Adrenal gland (tissue), 5 donors: ENCODE measurements around the gene USP7.

Experiments used
- CTCF ChIP-seq, 6 experiments: fragments of 450-650 bp in 4 of 6; fragments of 200-600 bp in 2 of 6; sonication (generic) in 1 of 6; IDR thresholded peaks; 1 replicate in 5 of 6; 2 replicates in 1 of 6; pipeline versions ENCODE4 v1.5.1 to v1.8.0; 2016 to 2021; ENCODE audit warnings: antibody characterized with exemption in 6 of 6, mild to moderate bottlenecking in 2 of 6, moderate library complexity in 1 of 6
- POLR2A ChIP-seq, 2 donors: fragments of 450-650 bp; IDR thresholded peaks; one replicate each; pipeline ENCODE4 v1.6.1; 2017; ENCODE audit warnings: antibody characterized with exemption in 2 of 2, mild to moderate bottlenecking in 2 of 2, moderate library complexity in 1 of 2
- donor health status: DM: no; HTN: no; CAD: no.

GRCh38 chr16:8990445-8990844 is 26.7 kb upstream of the USP7 start:
- TF ChIP-seq CTCF (IDR thresholded peaks at IDR 0.05): no peak
- TF ChIP-seq POLR2A (IDR thresholded peaks at IDR 0.05): no peak
